Endometrium (tissue), 2 donors: ENCODE measurements around the gene BMP8B.
"Not testable (repeated sequence)": the region's sequence is repeated elsewhere in the genome, so short reads cannot be mapped to it uniquely, and the experiment has no call there.

Experiments
- FAIRE-seq: peaks from 2 replicates; lab custom pipeline; 2012; peaks lifted over from hg19 to GRCh38; lab: Jason Lieb, UNC
- donor health status: control.
- donor health status: control.

BMP8B gene

GRCh38 chr1:39812913-39813312 is 24.2 kb upstream of the BMP8B start:
- FAIRE-seq, result no peak

DNA sequence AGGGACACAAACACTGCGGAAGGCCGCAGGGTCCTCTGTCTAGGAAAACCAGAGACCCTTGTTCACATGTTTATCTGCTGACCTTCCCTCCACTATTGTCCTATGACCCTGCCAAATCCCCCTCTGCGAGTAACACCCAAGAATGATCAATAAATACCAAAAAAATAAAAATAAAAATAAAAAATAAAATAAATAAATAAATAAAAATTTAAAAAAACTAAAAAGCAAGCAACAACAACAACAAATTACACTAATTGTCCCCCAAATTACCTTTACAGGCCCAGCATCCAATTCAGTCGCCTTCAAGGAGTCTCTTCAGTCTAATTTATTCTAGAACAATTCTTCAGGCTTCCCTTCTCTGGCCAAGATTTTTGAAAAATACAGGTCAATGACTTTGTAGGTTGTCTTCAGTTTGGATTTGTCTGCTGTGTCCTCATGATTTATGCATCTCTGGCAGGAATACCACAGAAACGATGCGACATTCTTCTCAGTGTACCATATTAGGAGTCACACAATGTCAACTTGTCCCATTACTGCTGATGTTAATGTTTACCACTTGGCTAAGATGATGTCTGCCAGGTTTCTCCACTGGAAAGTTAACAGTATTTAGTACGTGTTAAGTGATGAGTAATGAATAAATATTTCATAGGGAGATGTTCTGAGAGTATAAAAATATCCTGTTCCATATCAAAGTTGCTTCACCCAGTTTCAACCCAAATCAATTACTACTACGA is 20.3 kb upstream of the BMP8B start:
- FAIRE-seq, result no peak

DNA sequence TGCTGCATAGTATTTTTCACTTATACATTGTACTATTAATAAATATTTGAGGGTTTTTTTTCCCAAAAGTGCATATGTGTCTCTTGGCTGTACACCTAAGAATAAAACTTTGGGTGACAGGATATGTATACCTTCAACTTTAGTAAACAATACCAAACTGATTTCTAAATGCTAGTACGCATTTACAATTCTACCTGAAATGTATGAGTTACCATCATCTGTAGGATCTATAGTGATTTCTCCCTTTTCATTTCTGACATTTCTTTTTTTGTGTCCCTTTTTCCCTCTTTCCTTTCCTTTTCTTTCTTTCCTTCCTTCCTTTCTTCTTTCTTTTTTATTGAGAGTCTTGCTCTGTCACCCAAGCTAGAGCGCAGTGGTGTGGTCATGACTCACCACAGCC is 16.7 kb upstream of the BMP8B start:
- no peak for FAIRE-seq

GRCh38 chr1:39802496-39803260 is 14.0 kb upstream of the BMP8B start:
- no peak for FAIRE-seq

GRCh38 chr1:39800471-39800835 is 11.8 kb upstream of the BMP8B start:
- no peak for FAIRE-seq

DNA sequence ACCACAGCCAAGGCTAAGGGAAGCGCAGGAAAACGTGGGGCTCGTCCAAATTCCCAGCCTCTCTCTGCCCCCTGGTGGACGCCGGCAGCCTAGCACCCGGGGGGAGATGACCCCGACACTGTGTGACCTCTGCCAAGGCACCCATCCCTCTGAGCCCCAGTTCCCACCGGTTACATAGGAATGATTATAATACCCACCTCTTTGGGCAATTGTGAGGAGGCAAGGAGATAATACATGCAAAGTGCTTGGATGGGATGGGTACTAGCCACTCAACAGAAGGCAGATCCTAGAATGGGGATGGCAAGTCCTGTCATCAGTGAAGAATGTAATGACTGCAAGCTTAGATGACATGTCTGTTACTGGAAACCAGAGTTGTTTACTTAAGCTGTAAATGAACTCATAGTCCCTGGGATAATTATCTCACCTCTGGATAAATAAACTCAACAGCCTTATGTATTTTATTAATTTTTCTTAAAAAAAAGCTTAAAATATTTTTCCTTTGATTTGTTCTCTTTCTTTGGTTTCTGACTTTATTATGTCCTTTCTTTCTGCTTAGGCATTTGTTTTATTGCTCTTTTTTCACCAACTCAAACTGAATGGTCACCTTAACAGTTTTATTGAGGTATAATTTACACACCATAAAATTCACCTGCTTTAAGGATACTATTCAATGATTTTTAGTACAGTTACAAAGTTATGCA is 11.3 kb upstream of the BMP8B start:
- FAIRE-seq, result no peak

DNA sequence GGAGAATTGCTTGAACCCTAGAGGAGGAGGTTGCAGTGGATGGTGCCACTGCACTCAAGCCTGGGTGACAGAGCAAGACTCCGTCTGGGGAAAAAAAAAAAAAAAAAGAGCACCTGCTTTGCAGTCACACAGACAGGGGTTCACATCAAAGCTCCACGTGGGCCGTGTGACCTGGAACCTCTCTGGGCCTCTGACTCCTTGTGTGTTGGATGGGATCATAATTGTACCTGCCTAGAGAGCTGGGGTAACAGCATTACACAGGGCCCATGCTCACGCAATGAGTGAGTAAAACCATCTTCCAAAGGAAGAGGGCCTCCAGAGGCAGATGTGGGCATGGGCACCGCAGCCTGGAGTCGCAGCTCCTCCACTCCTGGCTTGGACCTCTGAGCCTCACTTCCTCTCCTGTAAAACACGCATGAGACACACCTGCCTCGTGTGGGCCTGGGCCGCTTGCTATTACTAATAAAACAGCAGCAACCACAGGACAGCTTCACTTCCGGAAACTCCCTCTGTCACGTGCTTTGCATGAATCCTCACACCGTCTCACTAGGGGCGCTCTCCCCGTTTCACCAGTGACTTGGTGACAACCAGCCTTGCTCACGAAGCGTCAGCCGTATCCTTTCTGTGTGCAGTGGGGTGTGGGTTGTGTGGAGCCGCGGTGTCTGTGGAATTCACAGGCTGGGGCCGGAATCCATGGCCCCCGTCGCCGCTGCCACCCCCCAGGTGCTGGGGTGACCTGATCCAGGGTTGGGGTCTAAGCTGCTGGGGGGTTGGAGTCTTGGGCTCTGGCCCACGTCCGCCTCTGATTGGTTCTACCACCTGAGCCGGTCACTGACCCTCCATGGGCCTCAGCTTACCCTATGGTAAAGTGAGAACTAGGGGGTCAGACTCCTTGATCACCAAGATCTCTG is 10.4 kb upstream of the BMP8B start:
- FAIRE-seq, result not testable (repeated sequence)

DNA sequence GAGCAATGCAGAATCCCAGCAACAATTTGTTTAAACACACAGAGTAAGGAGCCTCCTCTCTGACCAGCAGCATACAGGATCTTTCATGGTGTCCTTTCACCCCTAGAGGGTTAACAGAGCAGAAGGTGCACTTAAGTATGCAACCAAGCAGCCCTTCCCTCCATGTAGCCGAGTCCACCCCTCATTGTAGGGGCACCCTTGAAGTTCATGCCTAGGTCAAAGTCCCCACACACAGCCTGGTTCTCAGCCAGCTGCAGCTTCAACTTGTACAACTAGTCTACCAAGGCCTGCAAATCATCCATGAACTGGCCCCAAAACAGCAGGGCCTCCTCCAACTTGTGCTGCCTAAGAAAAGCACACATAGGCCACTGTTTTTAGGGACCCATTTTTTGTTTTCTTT is 7.0 kb upstream of the BMP8B start:
- no peak for FAIRE-seq

DNA sequence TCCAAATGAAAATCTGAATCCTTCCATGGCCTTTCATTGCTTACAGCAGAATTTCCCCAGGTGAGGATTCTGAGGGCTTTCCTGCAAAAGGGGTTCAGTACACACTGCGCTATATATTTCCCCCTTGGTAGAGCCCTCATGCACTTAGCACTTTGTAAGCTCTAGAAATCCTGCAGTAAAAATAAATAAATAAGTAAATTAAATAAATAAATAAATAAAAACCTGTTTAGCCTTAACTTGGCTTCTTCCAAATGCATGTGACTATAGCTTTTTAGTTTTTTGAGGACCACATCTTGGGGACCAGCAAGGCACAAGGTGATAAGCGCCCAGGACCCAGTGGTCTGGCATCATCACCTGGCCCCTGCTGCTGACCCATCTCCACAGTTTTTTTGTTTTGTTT is 3.2 kb upstream of the BMP8B start:
- no peak for FAIRE-seq

- no peak for FAIRE-seq
Observed at GRCh38 chr1:39789571-39790110, 976 bp upstream of the BMP8B start.

DNA sequence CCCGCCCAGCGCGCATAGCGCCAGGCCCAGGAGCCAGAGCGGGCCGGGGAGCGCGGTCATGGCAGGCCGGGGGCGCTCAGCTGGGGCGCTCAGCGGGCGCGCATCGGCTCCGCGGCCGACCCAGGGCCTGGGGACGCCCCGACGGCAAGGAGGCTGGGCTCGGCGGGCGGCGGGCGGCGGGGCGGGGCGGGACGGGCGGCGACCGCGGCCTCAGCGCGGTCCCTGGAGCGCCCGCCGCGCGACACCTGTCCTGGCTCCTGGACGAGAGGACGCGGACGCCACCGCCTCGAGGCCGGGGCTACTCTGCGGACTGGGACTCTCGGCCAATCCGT is 273 bp downstream of the BMP8B start:
- FAIRE-seq, result no peak

DNA sequence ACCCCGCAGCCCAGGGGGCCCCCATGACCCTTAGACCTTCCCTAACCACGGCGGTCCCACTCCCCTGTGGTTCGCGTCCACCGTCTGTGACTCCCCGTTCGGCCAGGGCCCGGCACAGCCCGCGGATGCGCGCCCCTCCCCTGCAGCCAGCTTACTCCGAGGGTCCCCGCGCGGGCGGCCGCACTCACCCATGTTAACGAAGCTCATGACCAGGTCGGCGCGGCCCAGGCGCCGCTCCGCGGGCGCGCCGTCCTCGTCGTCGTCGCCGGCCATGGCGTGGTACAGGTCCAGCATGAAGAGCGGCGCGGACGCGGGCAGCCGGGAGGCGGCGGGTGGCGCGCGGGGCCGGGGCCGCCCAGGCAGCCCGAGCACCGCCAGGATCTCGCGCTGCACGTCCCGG is 701 bp downstream of the BMP8B start:
- not testable (repeated sequence) for FAIRE-seq

DNA sequence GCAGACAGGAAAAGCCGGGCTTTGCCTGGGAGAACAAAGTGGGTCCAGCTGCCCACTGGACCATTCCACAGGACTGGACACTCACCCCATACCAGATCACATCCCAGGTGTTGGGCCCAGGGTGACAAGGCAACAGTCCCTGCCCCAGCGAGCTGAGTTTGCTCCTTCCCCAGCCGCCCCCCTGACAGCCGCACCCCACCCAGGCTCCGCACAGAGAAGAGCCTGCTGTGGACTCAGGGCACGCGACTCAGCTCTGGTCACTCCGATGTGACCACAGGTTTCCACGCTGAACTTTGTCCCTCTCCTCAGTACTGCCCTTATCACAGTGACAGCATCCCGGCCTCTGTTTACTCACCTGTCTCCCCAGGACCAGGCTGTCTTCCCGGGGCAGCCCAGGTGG is 1.2 kb downstream of the BMP8B start:
- no peak for FAIRE-seq

DNA sequence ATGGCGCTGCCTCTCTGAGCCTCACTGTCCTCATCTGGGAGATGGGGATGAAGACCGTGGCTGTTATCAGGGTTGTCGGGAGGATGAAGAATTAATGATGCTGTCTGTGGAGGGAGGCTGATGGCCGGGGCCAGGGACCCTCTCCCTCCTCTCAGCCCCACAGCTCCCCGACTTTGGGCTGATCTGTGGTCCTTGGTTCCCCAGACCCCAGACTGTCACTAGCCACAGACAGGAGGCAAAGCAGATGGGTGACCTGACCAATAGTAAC is 1.6 kb downstream of the BMP8B start:
- FAIRE-seq, result not testable (repeated sequence)

- not testable (repeated sequence) for FAIRE-seq
Observed at GRCh38 chr1:39786303-39787107, 2.2 kb downstream of the BMP8B start.

GRCh38 chr1:39782685-39783084 is 6.0 kb downstream of the BMP8B start:
- FAIRE-seq, result not testable (repeated sequence)

DNA sequence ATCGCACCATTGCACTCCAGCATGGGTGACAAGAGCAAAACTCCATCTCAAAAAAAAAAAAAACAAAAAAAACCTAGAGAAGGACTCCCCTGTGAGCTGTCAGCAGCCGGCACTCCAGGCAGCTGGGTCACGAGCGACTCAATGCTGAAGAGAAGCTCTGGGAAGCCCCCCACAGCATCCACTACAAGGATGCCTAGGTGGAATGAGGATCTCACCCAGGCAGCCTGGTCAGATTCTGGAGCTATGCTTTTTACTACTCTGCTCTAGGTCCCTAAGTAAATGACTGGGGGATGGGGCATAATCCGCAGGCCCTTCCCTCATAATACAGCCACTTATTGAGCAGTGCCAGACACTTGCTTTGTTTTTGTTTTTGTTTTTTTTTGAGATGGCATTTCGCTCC is 6.6 kb downstream of the BMP8B start:
- no peak for FAIRE-seq

- FAIRE-seq, result no peak
Observed at GRCh38 chr1:39781349-39781715, 7.3 kb downstream of the BMP8B start.

DNA sequence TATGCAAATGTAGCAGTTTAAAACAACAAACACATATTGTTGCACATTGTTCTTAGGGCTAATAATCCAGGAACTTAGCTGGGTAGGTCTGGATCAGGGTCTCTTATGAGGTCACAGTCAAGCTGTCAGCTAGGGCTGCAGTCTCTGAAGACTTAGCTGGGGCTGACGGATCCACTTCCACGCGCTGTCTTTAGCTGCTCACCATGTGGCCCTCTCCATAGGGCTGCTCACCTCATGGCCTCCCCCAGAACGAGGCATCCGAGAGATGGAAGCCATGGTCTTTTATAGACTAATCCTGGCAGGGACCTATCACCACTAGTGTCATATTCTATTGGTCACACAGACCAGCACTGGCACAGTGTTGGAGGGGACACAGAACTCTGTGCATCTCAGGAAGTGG is 8.8 kb downstream of the BMP8B start:
- no peak for FAIRE-seq

GRCh38 chr1:39779137-39779536 is 9.5 kb downstream of the BMP8B start:
- no peak for FAIRE-seq

- FAIRE-seq, result not testable (repeated sequence)
Observed at GRCh38 chr1:39778463-39779099, 10.1 kb downstream of the BMP8B start.
